ENCODE measurements around the gene CBX5. TPM values are rescaled to one million over a fixed set of nuclear protein-coding genes. Genes with fewer than 3 reads are reported as not detected.

Gene CBX5
- polyA plus RNA-seq, 1 donor from 2014 or later = 57.1 TPM

- Histone ChIP-seq H3F3A (ENCODE audit: insufficient read depth, low read length, poor library complexity, severe bottlenecking) (no peaks in the 10 kb centered on the region), H3K27ac (ENCODE audit: low read length) (no peak overlapping the region), H3K79me2 (replicated peaks; ENCODE audit: insufficient read depth, low read length) (no peaks in the 10 kb centered on the region), H3K36me3 (ENCODE audit: insufficient read depth, low read length) (no peaks in the 10 kb centered on the region), H3K9me3 (ENCODE audit: low read length) (no peaks in the 10 kb centered on the region), H3K4me3 (ENCODE audit: low read length) (no peak overlapping the region), H3K9ac (ENCODE audit: low read length) (no peak overlapping the region), H3K9me2 (ENCODE audit: insufficient read depth, low read length) (no peaks in the 10 kb centered on the region), H3K27me3 (ENCODE audit: insufficient read depth, low read depth, low read length) (peaks cover 46% of the 10 kb centered on the region), H2AFZ (ENCODE audit: low read depth, low read length) (no peak overlapping the region), H3K4me2 (ENCODE audit: low read length) (no peak overlapping the region), H4K20me1 (ENCODE audit: insufficient read depth) (no peaks in the 10 kb centered on the region)
- peak; percentile 84 for TF ChIP-seq SMC3 (conservative IDR thresholded peaks at IDR 0.05; ENCODE audit: poor library complexity)
- peak; percentile 89 for TF ChIP-seq CTCF (IDR thresholded peaks at IDR 0.05; ENCODE audit: poor library complexity, severe bottlenecking)
- TF ChIP-seq EZH2 (IDR thresholded peaks at IDR 0.05; ENCODE audit: borderline replicate concordance, insufficient read depth, low read length, poor library complexity, severe bottlenecking) = no peak
- peak; percentile 85 for TF ChIP-seq RAD21 (conservative IDR thresholded peaks at IDR 0.05)
- no peak for TF ChIP-seq MXI1 (conservative IDR thresholded peaks at IDR 0.05; ENCODE audit: poor library complexity, severe bottlenecking)
These were observed 88.3 kb downstream of the CBX5 start for GRCh38 chr12:54191550-54192022.

GRCh38 chr12:54191126-54191525, 88.8 kb downstream of the CBX5 start:
- Histone ChIP-seq H3K36me3 (ENCODE audit: insufficient read depth, low read length) (no peaks in the 10 kb centered on the region), H4K20me1 (ENCODE audit: insufficient read depth) (no peaks in the 10 kb centered on the region), H3K4me2 (ENCODE audit: low read length) (no peak overlapping the region), H3K9me3 (ENCODE audit: low read length) (no peaks in the 10 kb centered on the region), H3K27me3 (ENCODE audit: insufficient read depth, low read depth, low read length) (peaks cover 43% of the 10 kb centered on the region), H3K9me2 (ENCODE audit: insufficient read depth, low read length) (no peaks in the 10 kb centered on the region), H3F3A (ENCODE audit: insufficient read depth, low read length, poor library complexity, severe bottlenecking) (no peaks in the 10 kb centered on the region), H2AFZ (ENCODE audit: low read depth, low read length) (no peak overlapping the region), H3K27ac (ENCODE audit: low read length) (no peak overlapping the region), H3K79me2 (replicated peaks; ENCODE audit: insufficient read depth, low read length) (no peaks in the 10 kb centered on the region), H3K4me3 (ENCODE audit: low read length) (no peak overlapping the region), H3K9ac (ENCODE audit: low read length) (no peak overlapping the region)
- no peak for TF ChIP-seq EP300 (conservative IDR thresholded peaks at IDR 0.05; ENCODE audit: poor library complexity, severe bottlenecking)
- TF ChIP-seq POLR2AphosphoS5 (IDR thresholded peaks at IDR 0.05) = no peak
- no peak for TF ChIP-seq CTCF (IDR thresholded peaks at IDR 0.05; ENCODE audit: poor library complexity, severe bottlenecking)
- TF ChIP-seq MXI1 (conservative IDR thresholded peaks at IDR 0.05; ENCODE audit: poor library complexity, severe bottlenecking) = no peak
- TF ChIP-seq SMC3 (conservative IDR thresholded peaks at IDR 0.05; ENCODE audit: poor library complexity) = no peak
- no peak for TF ChIP-seq TAF1 (IDR thresholded peaks at IDR 0.05; ENCODE audit: low read depth)
- no peak for TF ChIP-seq EZH2 (IDR thresholded peaks at IDR 0.05; ENCODE audit: borderline replicate concordance, insufficient read depth, low read length, poor library complexity, severe bottlenecking)
- TF ChIP-seq REST (IDR thresholded peaks at IDR 0.05; ENCODE audit: borderline replicate concordance) = no peak
- TF ChIP-seq RAD21 (conservative IDR thresholded peaks at IDR 0.05) = no peak

Measured in neural cell (in vitro differentiated cells).